Lung (tissue), 12 donors: Measurements from ENCODE around the gene UBE2I. TPM values are rescaled to one million over a fixed set of nuclear protein-coding genes. Genes with fewer than 3 reads are reported as not detected.

ENCODE experiments used
- ATAC-seq: fragments of 200-7000 bp; cut with Tn5 transposase; one replicate; pipeline ENCODE4 v1.9.1; 2020; ENCODE audit warnings: moderate number of reproducible peaks; ENCODE audit not compliant: insufficient read depth, low FRiP score
- DNase-seq, 3 donors: peaks; one replicate each; pipeline ENCODE4 v3.0.0-alpha.2; 2013 to 2017
- H3K27ac ChIP-seq, 2 donors: one replicate each; pipeline ENCODE4 v1.5.1; 2013; ENCODE audit warnings: mild to moderate bottlenecking in 2 of 2, moderate library complexity in 2 of 2, control low read depth in 1 of 2, inconsistent platforms in 1 of 2, low read depth in 1 of 2, low read length in 1 of 2
- H3K27me3 ChIP-seq, 3 donors: one replicate each; pipeline ENCODE4 v1.5.1; 2013; ENCODE audit warnings: low read length in 2 of 3; ENCODE audit not compliant: control insufficient read depth in 3 of 3, insufficient read depth in 3 of 3
- H3K36me3 ChIP-seq, 4 donors: one replicate each; pipeline ENCODE4 v1.5.1; 2013; ENCODE audit warnings: low read length in 4 of 4, mild to moderate bottlenecking in 1 of 4, moderate library complexity in 1 of 4; ENCODE audit not compliant: control insufficient read depth in 4 of 4, insufficient read depth in 4 of 4
- H3K4me1 ChIP-seq, 5 donors: one replicate each; pipeline ENCODE4 v1.5.1; 2013; ENCODE audit warnings: low read length in 5 of 5, mild to moderate bottlenecking in 2 of 5, moderate library complexity in 1 of 5; ENCODE audit not compliant: control insufficient read depth in 5 of 5, insufficient read depth in 5 of 5
- H3K4me3 ChIP-seq: one replicate; pipeline ENCODE4 v1.5.1; 2013; ENCODE audit warnings: mild to moderate bottlenecking, control low read depth, moderate library complexity
- H3K9ac ChIP-seq, 2 donors: one replicate each; pipeline ENCODE4 v1.5.1; 2013; ENCODE audit warnings: low read length in 2 of 2, control low read depth in 1 of 2; ENCODE audit not compliant: insufficient read depth in 1 of 2
- H3K9me3 ChIP-seq, 4 donors: one replicate each; pipeline ENCODE4 v1.5.1; 2013; ENCODE audit warnings: low read length in 3 of 4, mild to moderate bottlenecking in 1 of 4, moderate library complexity in 1 of 4; ENCODE audit not compliant: control insufficient read depth in 4 of 4, insufficient read depth in 3 of 4
- CTCF ChIP-seq: IDR thresholded peaks from 2 replicates; pipeline ENCODE4 v1.5.1; 2012; ENCODE audit warnings: mild to moderate bottlenecking; ENCODE audit errors: control extremely low read depth, extremely low read depth
- whole genome bisulfite sequencing, 2 donors: extraction: QIAGEN DNeasy Blood & Tissue Kit; methylation state at CpG; one replicate each; pipeline ENCODE4 v1.1.7; 2013; 5-methylcytosine and 5-hydroxymethylcytosine counted together
- polyA plus RNA-seq, 2 donors: library from polyadenylated mRNA; stranded (reverse); fragments of 200-250 nt; gene quantifications; one replicate each; pipeline ENCODE4 v1.2.1, GENCODE V29; 2013
- total RNA-seq, 2 donors: library from RNA; depleted of rRNA in 1 of 2; stranded (reverse); fragments of >200 nt in 1 of 2; gene quantifications; one replicate each; pipeline ENCODE4 v1.2.1, GENCODE V29; 2014 to 2021
- donor health status: control.
- donor health status: control.
- donor health status: Bipolar disorder and iron deficiency.
- donor health status: healthy.
- donor health status: DM: yes; HTN: yes; CAD: no.

UBE2I gene
- total and polyA plus RNA-seq, 4 donors = 63.9 to 96.8 (median 81.5) TPM

- H3K4me3 ChIP-seq = no peak overlapping the region
- H3K9me3 ChIP-seq = no peaks in the 10 kb centered on the region
- 93 to 94% methylated on average over 33 of the region's 33 CpGs for WGBS, 2 donors
- peaks cover 0 to 48% (median 10%) of the 10 kb centered on the region in 4 donors for H3K36me3 ChIP-seq
- no peaks in the 10 kb centered on the region for H3K4me1 ChIP-seq
- ATAC-seq (no peak), DNase-seq (no peak)
- H3K9ac ChIP-seq = no peak overlapping the region
- H3K27ac ChIP-seq = no peak overlapping the region
- H3K27me3 ChIP-seq = no peaks in the 10 kb centered on the region
- no peak for TF ChIP-seq CTCF
Observed at GRCh38 chr16:1371054-1371978, 61.9 kb downstream of the UBE2I start.

- Histone ChIP-seq H3K4me3 (no peak overlapping the region), H3K9me3 (no peaks in the 10 kb centered on the region), H3K27ac (no peak overlapping the region), H3K36me3 (peaks cover 0 to 38% (median 8%) of the 10 kb centered on the region in 4 donors), H3K27me3 (no peaks in the 10 kb centered on the region), H3K4me1 (no peaks in the 10 kb centered on the region), H3K9ac (no peak overlapping the region)
- no peak for ATAC-seq
- no peak for TF ChIP-seq CTCF
- no peak for DNase-seq
- WGBS, 2 donors = 89 to 99% methylated on average over 17 to 18 of the region's 21 CpGs
Observed at GRCh38 chr16:1372292-1372950, 63.0 kb downstream of the UBE2I start.

- Histone ChIP-seq H3K4me3 (no peak overlapping the region), H3K9ac (no peak overlapping the region), H3K36me3 (peaks cover 0 to 31% (median 7%) of the 10 kb centered on the region in 4 donors), H3K27me3 (no peaks in the 10 kb centered on the region), H3K27ac (no peak overlapping the region), H3K9me3 (no peaks in the 10 kb centered on the region), H3K4me1 (peaks cover 0 to 4% (median 0%) of the 10 kb centered on the region in 5 donors)
- 93 to 96% methylated on average over 45 to 46 of the region's 46 CpGs for WGBS, 2 donors
- TF ChIP-seq CTCF = no peak
- ATAC-seq = no peak
- no peak for DNase-seq
Observed at GRCh38 chr16:1374418-1375297, 65.2 kb downstream of the UBE2I start.
